ENCODE measurements around the gene NR4A3. TPM values are rescaled to one million over a fixed set of nuclear protein-coding genes. Genes with fewer than 3 reads are reported as not detected.

The NR4A3 gene
- total RNA-seq (2022; extraction: Qiagen RNA extraction), result 1.7 to 2.9 TPM (median 2.0 TPM) in 5 replicates

GRCh38 chr9:99821396-99822108 lies at the start of gene NR4A3:
Gene NR4A3, plus strand, starts transcription at chr9:99821885. Its CDS starts 6,158 bp downstream, at chr9:99828043.

GRCh38 chr9:99906403-99907207 lies 84.9 kb downstream of the NR4A3 start, which contains the start of gene STX17:
Gene STX17, plus strand, starts transcription at chr9:99906654. Its CDS starts 8,586 bp downstream, at chr9:99915240.

Other genes with a start within 250 kb of the NR4A3 start
- gene STX17, start 84.8 kb downstream of the NR4A3 start, total RNA-seq (2022; extraction: Qiagen RNA extraction), result 6.4 to 9.7 TPM (median 8.7 TPM) in 5 replicates

All from A549 treated with Mapracorat at 1 μM for 4 hours (cell line).